LoVo (cell line): ENCODE data around the gene GPC1.
A peak's percentile ranks its signal among the peaks of the same experiment; 100 is the strongest.

Source experiments
- DNase-seq: peaks from one replicate; pipeline ENCODE4 v3.0.0-alpha.2; 2016; ENCODE audit warnings: low spot score

The GPC1 gene

DNA sequence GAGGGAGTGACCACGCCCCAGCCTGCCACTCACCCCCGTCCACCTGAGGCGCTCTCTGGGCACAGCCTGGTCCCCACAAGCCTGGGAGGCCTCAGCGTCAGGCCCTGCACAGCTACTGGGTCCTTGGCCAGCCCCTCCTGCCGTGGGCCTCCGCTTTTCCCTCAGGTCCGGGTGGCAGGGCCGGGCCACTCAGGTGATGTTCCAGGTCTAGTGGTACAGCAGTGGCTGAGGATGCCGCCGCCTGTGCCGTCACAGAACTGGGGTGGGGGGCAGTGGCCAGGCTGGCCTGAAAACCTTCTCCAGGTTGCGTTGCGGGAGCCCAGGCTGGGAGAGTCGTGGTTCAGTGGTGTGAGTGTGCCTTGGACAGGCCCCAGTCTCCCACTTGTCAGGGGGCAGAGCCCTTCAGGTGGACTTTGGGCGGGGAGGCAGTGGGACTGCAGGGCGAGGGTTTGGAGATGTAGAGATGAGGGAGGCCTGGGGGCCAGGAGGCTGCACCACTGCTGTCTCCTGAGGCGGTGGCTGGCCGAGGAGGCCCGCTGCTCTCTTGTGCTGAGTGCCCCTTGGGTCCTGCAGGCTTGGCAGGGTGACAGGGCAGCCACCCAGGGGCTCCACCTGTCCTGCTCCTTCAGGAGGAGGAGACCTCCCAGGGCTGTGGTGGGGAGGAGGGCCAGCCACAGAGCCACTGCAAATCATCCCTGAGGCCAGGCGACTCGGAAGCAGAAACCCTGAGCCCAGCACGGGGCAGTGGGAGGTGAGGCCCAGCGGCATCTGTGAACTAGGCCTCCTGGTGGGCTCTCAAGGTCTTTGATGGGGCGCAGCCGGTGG, 7.6 kb downstream of the GPC1 start:
- no peak for DNase-seq

DNA sequence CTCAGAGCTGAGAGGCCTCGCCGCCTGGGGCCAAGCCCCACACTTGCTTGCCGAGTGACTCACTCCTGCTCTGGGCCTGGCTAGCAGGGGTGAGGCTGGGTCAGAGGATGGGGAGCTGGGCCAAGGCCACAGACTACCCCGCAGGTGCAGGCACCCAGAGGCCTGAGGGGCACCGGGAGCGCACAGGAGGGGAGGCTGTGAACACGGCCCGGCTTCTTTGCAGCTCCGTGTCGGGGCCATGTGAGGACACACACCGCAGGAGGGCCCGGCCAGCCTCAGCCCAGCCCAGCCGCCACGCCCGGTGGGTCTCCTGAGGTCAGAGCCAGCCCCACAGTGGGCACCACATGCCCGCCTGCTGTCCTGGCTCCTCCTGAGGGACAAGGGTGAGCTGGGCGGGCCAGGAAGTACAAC, 8.4 kb downstream of the GPC1 start:
- DNase-seq, result no peak

GRCh38 chr2:240444464-240444863, 9.0 kb downstream of the GPC1 start:
- DNase-seq, result no peak

- DNase-seq, result no peak
Observed at GRCh38 chr2:240445961-240446663, 10.6 kb downstream of the GPC1 start.

DNA sequence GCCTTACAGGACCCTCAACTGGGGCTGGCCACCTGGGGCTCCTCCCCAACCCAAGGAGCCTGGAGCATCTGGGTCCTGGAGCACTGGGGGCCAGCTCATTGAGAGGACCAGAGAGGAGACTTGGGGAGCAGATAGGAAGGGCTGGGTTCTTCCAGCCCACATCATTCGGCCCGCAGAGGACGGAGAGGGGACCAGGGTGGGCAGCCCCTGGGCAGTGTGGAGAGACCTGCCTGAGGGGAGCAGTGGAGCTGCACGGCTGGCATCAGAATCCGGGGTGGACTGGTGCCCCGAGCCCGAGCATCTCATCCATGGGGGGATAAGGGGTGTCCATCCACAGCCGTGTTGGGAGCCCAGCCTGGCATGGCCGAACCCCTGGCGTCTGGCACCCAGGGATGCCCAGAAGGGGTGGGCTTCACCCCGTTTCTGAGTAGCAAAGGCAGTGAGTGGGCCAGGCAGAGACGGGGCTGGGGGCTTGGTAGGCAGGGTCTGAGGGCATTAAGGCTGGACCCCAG, 11.3 kb downstream of the GPC1 start:
- no peak for DNase-seq

- no peak for DNase-seq
Observed at GRCh38 chr2:240447331-240447730, 11.9 kb downstream of the GPC1 start.

GRCh38 chr2:240447934-240448333, 12.5 kb downstream of the GPC1 start:
- DNase-seq, result no peak

- no peak for DNase-seq
Observed at GRCh38 chr2:240448387-240449274, 13.2 kb downstream of the GPC1 start.

DNA sequence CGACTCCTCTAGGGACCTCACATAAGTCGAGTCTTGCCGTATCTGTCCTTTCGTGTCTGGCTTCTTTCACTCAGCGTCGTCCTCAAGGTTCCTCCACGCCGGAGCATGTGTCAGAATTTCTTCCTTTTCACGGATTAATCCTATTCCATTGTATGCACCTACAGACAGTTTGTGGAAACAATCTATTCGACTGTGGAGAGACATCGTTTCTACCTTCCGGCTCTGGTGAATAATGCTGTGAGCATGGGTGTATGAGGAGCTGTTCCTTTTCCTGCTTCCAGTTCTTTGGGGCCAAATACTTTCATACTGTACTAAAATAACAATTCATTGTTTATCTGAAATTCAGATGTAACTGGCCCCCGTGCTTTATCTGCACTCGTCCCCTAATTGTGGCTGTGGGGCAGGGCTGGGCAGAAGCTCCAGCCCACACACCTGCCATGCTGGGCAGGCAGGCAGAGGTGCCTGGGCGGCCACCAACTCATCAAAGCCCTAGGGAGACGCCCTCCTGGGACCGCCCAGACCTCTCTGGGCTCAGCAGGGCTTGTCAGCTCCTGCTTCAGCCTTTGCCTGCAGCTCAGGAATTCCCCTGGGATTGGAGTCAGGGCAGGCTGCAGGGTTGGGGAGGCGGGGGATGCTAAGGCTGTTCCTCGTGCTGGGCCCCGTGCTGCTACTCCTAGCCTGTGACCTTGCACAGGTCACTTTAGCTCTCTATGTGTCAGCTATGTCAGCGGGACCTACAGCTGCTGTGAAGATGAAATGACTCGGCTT, 14.5 kb downstream of the GPC1 start:
- no peak for DNase-seq

DNA sequence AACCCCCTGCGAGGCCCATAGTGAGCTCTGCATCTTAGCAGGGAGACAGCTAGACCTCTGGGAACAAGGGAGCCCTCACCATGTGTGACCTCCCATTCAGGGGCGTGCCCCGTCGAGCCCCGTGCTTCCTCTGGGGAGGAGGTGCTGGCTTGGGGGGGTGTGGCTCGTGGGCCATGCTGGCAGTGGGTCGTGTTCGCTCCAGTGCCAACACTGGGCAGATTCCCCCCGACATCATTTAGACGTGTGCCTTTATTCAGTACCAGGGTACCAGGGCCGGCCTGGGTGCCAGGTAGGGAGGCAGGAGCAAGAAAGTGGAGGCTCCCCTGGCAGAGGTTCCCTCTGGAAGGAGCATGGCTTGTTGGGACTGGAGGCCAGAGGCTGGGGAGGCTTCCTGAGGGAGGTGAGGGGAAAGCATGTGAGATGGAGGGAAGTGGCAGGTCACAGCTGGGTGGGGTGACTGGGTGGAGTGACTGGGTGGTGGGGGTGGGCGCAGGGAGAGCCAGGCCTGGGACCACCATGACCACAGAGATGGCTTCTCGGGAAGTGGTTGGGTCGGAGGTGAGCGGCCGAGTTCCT, 15.2 kb downstream of the GPC1 start:
- no peak for DNase-seq

GRCh38 chr2:240451108-240451611, 15.7 kb downstream of the GPC1 start:
- DNase-seq, result no peak

DNA sequence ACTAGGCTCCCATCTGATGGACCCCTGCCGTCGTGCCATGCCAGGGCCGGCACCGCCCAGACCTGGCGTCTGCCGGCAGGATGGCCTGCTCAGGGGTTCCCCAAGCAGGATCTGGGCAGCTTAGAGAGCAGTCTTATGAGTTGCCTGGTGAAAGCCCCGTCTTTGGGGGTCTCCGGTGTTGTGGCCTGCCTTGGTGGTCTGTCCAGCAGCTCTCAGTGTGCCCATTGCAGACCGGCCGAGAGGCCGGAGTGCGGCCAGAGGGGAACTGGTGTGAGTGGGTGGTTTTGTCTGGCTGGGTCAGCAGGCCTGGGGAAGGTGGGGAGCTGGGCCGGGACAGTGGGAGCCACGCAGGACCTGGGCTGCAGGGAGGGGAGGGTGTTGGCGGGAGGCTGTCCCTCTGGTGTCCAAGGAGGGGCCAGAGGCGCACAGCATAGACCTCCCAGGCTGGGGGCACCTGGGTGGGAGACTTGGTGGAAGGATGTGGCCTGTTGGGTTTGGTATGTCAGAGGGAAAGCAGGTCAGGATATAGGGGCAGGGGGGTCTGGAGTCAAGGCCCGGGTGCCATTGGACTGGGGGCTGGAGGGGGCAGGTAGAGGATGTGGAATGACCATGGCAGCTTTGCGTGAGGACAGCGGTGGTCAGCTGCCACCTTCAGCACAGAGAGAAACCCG, 16.5 kb downstream of the GPC1 start:
- DNase-seq, result no peak

DNA sequence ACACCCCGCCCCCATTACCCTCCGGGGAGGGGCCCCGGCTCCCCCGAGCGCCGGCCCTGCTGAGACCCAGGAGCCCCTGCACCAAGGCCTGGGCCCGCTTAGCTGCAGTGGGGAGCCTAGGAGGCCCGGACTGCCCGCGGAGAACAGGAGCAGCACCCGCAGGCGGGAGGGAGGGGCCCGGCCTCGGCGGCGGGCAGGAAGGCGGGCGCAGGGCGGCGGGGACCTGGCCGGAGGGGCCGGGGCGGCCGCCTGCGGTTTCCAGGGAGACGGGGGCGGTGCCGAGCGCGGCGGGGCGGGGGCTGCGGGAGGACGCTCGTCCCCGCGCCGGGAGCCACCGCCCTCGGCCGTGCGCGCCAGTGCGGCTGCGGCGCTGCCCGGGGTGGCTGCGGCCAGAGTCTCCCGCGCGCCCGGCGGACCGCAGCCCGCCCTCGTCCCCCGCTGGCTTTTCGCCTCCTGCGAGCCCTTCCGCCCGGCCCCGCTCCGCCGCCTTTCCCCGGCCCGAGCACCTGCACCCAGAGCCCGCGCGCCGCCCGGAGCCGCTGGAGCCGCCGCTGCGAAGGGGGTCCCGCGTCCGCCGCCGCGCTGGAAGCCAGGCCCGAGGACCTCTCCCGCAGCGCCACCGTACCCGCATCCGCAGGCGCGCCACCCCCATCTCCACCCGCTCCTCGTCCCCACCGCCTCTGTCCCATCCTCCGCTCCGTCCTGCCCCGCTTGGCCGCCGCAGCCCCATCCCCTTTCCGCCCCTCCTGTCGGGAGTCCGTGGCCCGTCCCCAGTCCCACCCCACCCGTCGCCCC, 17.2 kb downstream of the GPC1 start:
- DNase-seq, result peak; percentile 23

DNA sequence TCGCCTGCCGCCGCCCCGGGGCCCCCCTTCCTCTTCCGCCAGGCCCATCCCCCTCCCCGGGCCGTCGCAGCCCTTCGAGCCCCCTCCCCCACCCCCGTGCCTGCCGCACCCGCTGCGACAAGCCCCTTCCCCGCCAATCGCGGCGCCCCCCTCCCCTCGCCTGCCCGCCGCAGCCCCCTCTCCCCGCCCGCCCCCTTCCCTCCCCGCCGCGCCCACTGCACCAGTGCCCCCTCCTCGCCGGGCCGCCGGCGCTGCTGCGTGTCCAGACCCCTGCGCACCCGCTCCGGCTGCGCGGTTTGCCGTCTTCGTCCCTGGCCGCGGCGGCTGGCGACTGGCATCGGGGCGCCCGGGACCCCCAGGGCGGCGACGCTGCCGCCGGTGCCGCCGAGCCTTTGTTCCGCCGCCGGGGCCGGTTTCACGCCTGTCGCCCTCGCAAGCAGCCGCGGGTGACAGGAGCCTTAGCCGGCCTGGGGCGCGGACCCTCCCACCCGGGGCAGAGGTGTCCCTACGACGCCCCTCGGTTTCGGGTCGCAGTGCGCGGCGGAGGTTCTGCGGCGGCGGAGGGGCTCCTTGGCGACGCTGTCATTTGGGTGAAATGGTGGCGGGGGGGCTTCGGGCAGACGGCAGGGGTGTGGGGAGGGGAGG, 18.1 kb downstream of the GPC1 start:
- DNase-seq, result no peak

DNA sequence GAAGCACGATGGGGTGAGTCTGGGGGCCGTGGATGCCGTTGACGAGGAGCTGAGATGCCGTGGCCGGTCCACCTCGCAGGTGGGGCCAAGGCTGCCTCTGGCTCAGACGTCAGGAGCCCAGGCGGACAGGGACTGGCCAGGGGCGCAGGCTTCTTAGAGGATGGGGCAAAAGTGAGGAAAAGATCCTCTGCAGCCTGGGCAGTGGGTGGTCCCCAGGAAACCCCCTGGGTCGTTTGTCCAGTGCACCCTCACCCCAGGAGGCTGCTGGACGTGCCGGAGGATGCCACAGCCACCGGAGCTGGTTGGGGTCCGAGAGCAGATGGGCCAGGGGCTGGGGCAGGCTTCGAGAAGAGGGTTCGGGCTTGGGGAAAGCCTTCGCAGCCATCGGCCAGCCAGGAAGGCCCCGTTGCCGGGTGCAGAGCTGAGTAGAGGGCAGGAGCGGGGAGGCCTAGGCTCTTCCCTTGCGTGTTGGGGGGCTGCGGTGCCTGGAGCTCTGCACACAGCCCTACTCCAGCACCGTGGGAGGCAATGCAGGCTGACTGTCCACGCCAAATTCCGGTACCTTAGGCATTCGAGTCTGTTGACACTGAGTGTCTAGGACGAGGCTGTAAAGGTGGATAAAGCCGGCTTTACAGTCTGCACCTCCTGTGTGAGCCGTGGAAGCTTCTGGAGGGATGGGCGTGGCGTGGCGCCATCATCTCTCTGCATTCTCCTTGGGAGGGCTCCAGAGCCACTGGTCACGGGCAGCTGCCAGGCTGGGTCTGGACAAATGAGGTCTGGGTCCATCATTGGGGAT, 18.8 kb downstream of the GPC1 start:
- no peak for DNase-seq

GRCh38 chr2:240455272-240455646, 19.8 kb downstream of the GPC1 start:
- DNase-seq, result no peak

DNA sequence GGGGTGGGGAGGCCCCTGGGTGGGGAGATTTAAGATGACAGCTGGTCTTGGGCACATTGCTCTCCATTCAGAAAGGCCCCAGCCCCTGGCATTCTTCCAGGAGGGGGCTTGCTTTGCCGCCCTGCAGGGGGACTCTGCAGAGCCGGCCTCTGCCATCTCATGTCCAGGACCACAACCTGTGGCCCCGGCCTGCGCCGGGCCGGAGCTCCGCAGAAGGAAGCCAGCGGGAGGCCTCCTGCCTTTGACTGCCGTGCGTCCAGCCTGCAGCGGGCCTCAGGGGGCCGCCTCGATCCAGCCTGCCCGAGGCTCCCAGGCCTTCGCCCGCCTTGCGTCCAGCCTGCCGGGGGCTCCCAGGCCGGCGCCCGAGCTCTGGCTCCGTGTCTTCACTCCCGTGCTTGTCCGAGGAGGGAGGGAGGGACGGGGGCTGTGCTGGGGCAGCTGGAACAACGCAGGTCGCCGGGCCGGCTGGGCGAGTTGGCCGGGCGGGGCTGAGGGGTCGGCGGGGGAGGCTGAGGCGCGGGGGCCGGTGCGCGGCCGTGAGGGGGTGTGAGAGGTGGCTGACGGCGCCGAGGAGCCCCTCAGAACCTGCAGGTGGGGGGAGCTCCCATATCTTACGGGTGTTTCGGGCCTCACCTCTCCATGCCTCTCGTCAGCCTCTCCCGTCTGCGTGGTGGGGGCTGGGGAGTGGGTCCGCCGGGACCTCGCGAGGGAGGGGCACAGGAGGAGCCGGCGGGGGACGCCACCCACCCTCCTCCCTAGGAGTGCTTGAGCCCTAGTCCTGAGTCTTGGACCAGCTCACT, 20.4 kb downstream of the GPC1 start:
- no peak for DNase-seq
